Measurements from ENCODE around the gene PARD3. TPM values are rescaled to one million over a fixed set of nuclear protein-coding genes. Genes with fewer than 3 reads are reported as not detected.

PARD3 gene
- polyA plus RNA-seq, 1 donor from 2014 or later, result 12.4 TPM

- Histone ChIP-seq H3K4me3 (ENCODE audit: low read length) (no peak overlapping the region), H2AFZ (ENCODE audit: low read depth, low read length) (no peak overlapping the region), H3K27me3 (ENCODE audit: insufficient read depth, low read depth, low read length) (no peaks in the 10 kb centered on the region), H3K27ac (ENCODE audit: low read length) (no peak overlapping the region), H3K9me3 (ENCODE audit: low read length) (no peaks in the 10 kb centered on the region), H3K79me2 (replicated peaks; ENCODE audit: insufficient read depth, low read length) (peaks cover 16% of the 10 kb centered on the region), H3F3A (ENCODE audit: insufficient read depth, low read length, poor library complexity, severe bottlenecking) (no peaks in the 10 kb centered on the region), H3K9me2 (ENCODE audit: insufficient read depth, low read length) (no peaks in the 10 kb centered on the region), H3K9ac (ENCODE audit: low read length) (no peak overlapping the region), H3K36me3 (ENCODE audit: insufficient read depth, low read length) (no peaks in the 10 kb centered on the region), H4K20me1 (ENCODE audit: insufficient read depth) (no peaks in the 10 kb centered on the region), H3K4me2 (ENCODE audit: low read length) (no peak overlapping the region)
- TF ChIP-seq REST (IDR thresholded peaks at IDR 0.05; ENCODE audit: borderline replicate concordance) (no peak), SMC3 (conservative IDR thresholded peaks at IDR 0.05; ENCODE audit: poor library complexity) (no peak), TAF1 (IDR thresholded peaks at IDR 0.05; ENCODE audit: low read depth) (no peak), EP300 (conservative IDR thresholded peaks at IDR 0.05; ENCODE audit: poor library complexity, severe bottlenecking) (no peak), MXI1 (conservative IDR thresholded peaks at IDR 0.05; ENCODE audit: poor library complexity, severe bottlenecking) (no peak), POLR2AphosphoS5 (IDR thresholded peaks at IDR 0.05) (no peak), RAD21 (conservative IDR thresholded peaks at IDR 0.05) (no peak), EZH2 (IDR thresholded peaks at IDR 0.05; ENCODE audit: borderline replicate concordance, insufficient read depth, low read length, poor library complexity, severe bottlenecking) (no peak), CTCF (IDR thresholded peaks at IDR 0.05; ENCODE audit: poor library complexity, severe bottlenecking) (no peak)
Measured at GRCh38 chr10:34719746-34720145, 95.3 kb downstream of the PARD3 start.

GRCh38 chr10:34719328-34719727 lies 95.8 kb downstream of the PARD3 start:
- Histone ChIP-seq H3K4me3 (ENCODE audit: low read length) (no peak overlapping the region), H3K4me2 (ENCODE audit: low read length) (no peak overlapping the region)
- TF ChIP-seq RAD21 (conservative IDR thresholded peaks at IDR 0.05) (no peak), EZH2 (IDR thresholded peaks at IDR 0.05; ENCODE audit: borderline replicate concordance, insufficient read depth, low read length, poor library complexity, severe bottlenecking) (no peak), POLR2AphosphoS5 (IDR thresholded peaks at IDR 0.05) (no peak), CTCF (IDR thresholded peaks at IDR 0.05; ENCODE audit: poor library complexity, severe bottlenecking) (no peak), EP300 (conservative IDR thresholded peaks at IDR 0.05; ENCODE audit: poor library complexity, severe bottlenecking) (no peak), SMC3 (conservative IDR thresholded peaks at IDR 0.05; ENCODE audit: poor library complexity) (no peak)

More at GRCh38 chr10:34719328-34719727, 95.8 kb downstream of the PARD3 start:
- peaks cover 16% of the 10 kb centered on the region for H3K79me2 ChIP-seq (replicated peaks; ENCODE audit: insufficient read depth, low read length)
- no peaks in the 10 kb centered on the region for H3K27me3 ChIP-seq (ENCODE audit: insufficient read depth, low read depth, low read length)
- H3F3A ChIP-seq (ENCODE audit: insufficient read depth, low read length, poor library complexity, severe bottlenecking), result no peaks in the 10 kb centered on the region
- no peak overlapping the region for H3K9ac ChIP-seq (ENCODE audit: low read length)
- H3K27ac ChIP-seq (ENCODE audit: low read length), result no peak overlapping the region
- no peaks in the 10 kb centered on the region for H4K20me1 ChIP-seq (ENCODE audit: insufficient read depth)
- no peaks in the 10 kb centered on the region for H3K9me3 ChIP-seq (ENCODE audit: low read length)
- no peaks in the 10 kb centered on the region for H3K36me3 ChIP-seq (ENCODE audit: insufficient read depth, low read length)
- no peaks in the 10 kb centered on the region for H3K9me2 ChIP-seq (ENCODE audit: insufficient read depth, low read length)
- H2AFZ ChIP-seq (ENCODE audit: low read depth, low read length), result no peak overlapping the region
